Measurements from ENCODE around the gene TNFSF13.
"Not testable (repeated sequence)": the region's sequence is repeated elsewhere in the genome, so short reads cannot be mapped to it uniquely, and the experiment has no call there.

TNFSF13 gene

DNA sequence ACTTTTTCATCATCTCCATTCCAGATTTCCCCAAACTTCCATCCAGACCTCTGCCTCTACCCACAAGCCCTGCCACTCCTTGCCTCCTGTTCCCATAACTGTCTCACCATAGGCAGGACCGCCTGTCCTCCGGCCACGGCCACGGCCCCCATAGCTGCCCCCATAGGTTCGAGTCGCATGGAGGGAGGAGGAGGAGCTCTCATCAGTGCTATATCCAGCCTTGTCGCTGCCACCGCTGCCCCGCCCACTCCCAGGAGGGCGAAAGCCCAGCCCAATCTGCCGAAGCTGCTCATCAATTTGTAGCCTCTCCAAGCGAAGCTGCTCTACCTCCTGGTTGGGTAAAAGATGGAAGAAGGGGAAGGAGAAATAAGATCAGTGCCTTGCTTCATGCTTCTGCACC is 34.7 kb downstream of the TNFSF13 start:
- DNase-seq = no peak

DNA sequence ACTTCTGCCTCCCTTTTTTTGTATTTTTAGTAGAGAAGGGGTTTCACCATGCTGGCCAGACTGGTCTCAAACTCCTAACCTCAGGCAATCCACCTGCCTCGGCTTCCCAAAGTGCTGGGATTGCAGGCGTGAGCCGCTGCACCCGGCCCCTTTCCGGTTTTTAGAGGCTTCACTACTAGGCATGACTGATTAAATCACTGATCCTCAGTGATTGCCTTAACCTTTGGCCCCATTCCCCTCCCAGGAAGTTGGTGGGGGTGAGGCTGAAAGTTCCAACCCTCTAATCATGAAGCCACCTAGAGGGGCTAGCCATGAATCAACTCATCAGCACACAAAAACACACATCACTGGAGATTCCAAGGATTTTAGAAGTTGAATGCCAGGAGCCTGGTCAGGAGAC is 39.0 kb downstream of the TNFSF13 start:
- DNase-seq = not testable (repeated sequence)

DNA sequence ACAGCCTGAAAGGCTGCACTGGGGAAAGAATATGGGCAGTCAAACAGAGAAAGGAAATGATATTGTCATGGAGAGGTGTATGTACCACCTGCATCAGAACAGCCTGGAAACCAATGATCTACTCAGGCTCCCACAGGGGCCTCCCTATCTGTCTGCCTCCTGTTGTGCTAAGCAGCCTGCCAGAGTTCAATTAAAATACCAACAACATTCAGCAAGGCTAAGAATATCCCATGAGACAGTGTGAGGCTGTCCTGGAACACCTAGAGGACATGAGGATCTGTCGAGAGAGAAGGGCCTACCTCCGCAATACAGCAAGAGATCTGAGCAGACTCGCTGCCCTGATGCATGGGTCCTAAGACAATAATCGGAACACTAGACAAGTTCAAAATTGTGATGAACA is 47.7 kb downstream of the TNFSF13 start:
- no peak for DNase-seq

DNA sequence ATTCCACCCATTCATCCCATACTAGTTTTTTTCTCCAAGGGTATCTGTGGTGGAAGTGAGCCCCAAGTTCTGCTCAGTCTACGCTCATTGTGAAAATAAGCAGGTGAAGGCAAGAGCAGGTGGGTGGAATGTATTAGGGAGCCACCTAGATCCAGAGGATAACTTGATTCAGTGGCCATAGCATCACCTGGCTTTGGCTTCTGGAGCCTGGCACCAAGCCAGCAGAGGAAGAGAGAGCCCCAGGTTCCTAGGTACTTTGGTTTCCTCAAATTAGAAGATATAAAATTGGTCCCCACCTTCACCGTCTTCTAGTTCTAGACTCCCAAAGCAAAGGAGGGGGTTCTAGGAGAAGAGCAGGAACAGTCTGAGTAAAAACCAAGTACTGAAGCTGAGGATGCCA is 52.1 kb downstream of the TNFSF13 start:
- DNase-seq = no peak

Measured in NCI-H226 (cell line).